Progenitor cell of endocrine pancreas (in vitro differentiated cells): Measurements from ENCODE around the gene TMEM129. TPM values are rescaled to one million over a fixed set of nuclear protein-coding genes. Genes with fewer than 3 reads are reported as not detected.

Source experiments
- DNase-seq: peaks from one replicate; pipeline ENCODE4 v3.0.0; 2021; ENCODE audit warnings: low spot score; ENCODE audit not compliant: unreplicated experiment
- H3K27ac Mint-ChIP-seq: 2 replicates; pipeline ENCODE4 v1.8.0; 2021; ENCODE audit warnings: mild to moderate bottlenecking, moderate library complexity, mixed read lengths
- H3K27me3 Mint-ChIP-seq: 2 replicates; pipeline ENCODE4 v1.8.0; 2021; ENCODE audit warnings: mixed read lengths
- H3K36me3 Mint-ChIP-seq: 2 replicates; pipeline ENCODE4 v1.8.0; 2022; ENCODE audit warnings: mixed read lengths; ENCODE audit not compliant: insufficient read depth
- H3K4me1 Mint-ChIP-seq: 2 replicates; pipeline ENCODE4 v1.8.0; 2021; ENCODE audit warnings: low read depth, mixed read lengths
- H3K4me3 Mint-ChIP-seq: 2 replicates; pipeline ENCODE4 v1.8.0; 2021; ENCODE audit warnings: low read depth, mild to moderate bottlenecking, moderate library complexity, mixed read lengths
- H3K9me3 Mint-ChIP-seq: 2 replicates; pipeline ENCODE4 v1.8.0; 2021; ENCODE audit warnings: low read depth, mixed read lengths
- CTCF ChIP-seq: fragments of 200-600 bp; sonication (generic); IDR thresholded peaks from one replicate; pipeline ENCODE4 v1.5.0; 2021; ENCODE audit warnings: antibody characterized with exemption, mild to moderate bottlenecking; ENCODE audit not compliant: unreplicated experiment
- total RNA-seq: library from RNA; stranded (reverse); gene quantifications from 2 replicates; pipeline ENCODE4 v1.2.1, GENCODE V29; 2021

The TMEM129 gene
- total RNA-seq, 1 donor from 2014 or later = 30.0 TPM

GRCh38 chr4:1756079-1756478 is 35.0 kb upstream of the TMEM129 start:
- H3K27ac Mint-ChIP-seq = no peak overlapping the region
- TF ChIP-seq CTCF = no peak
- no peaks in the 10 kb centered on the region for H3K27me3 Mint-ChIP-seq
- H3K4me3 Mint-ChIP-seq = no peak overlapping the region
- H3K4me1 Mint-ChIP-seq = peaks cover 6% of the 10 kb centered on the region
- no peak for DNase-seq
- H3K9me3 Mint-ChIP-seq = no peaks in the 10 kb centered on the region
- no peaks in the 10 kb centered on the region for H3K36me3 Mint-ChIP-seq

GRCh38 chr4:1755297-1755696 is 34.2 kb upstream of the TMEM129 start:
- Mint-ChIP-seq H3K36me3 (no peaks in the 10 kb centered on the region), H3K9me3 (no peaks in the 10 kb centered on the region), H3K4me3 (no peak overlapping the region), H3K27ac (no peak overlapping the region), H3K27me3 (no peaks in the 10 kb centered on the region), H3K4me1 (peaks cover 6% of the 10 kb centered on the region)
- no peak for DNase-seq
- no peak for TF ChIP-seq CTCF

- Mint-ChIP-seq H3K27ac (no peak overlapping the region), H3K27me3 (no peaks in the 10 kb centered on the region), H3K4me1 (peaks cover 2% of the 10 kb centered on the region), H3K4me3 (no peak overlapping the region), H3K36me3 (no peaks in the 10 kb centered on the region), H3K9me3 (no peaks in the 10 kb centered on the region)
- no peak for DNase-seq
- no peak for TF ChIP-seq CTCF
These were observed 33.2 kb upstream of the TMEM129 start for GRCh38 chr4:1754336-1754735.

- Mint-ChIP-seq H3K4me3 (no peak overlapping the region), H3K27me3 (no peaks in the 10 kb centered on the region), H3K4me1 (peaks cover 1% of the 10 kb centered on the region), H3K27ac (no peak overlapping the region), H3K36me3 (no peaks in the 10 kb centered on the region), H3K9me3 (no peaks in the 10 kb centered on the region)
- no peak for TF ChIP-seq CTCF
- DNase-seq = no peak
These were observed 32.7 kb upstream of the TMEM129 start for GRCh38 chr4:1753697-1754311.

- no peak for TF ChIP-seq CTCF
- H3K27me3 Mint-ChIP-seq = no peaks in the 10 kb centered on the region
- H3K36me3 Mint-ChIP-seq = no peaks in the 10 kb centered on the region
- H3K27ac Mint-ChIP-seq = no peak overlapping the region
- no peaks in the 10 kb centered on the region for H3K9me3 Mint-ChIP-seq
- H3K4me3 Mint-ChIP-seq = no peak overlapping the region
- no peak for DNase-seq
- peaks cover 1% of the 10 kb centered on the region for H3K4me1 Mint-ChIP-seq
These were observed 32.2 kb upstream of the TMEM129 start for GRCh38 chr4:1753294-1753696.
